Retinal pigment epithelial cell (primary cell): ENCODE measurements around the gene CDC26.
A peak's percentile ranks its signal among the peaks of the same experiment; 100 is the strongest.

ENCODE experiments used
- DNase-seq: peaks from one replicate; pipeline ENCODE4 v3.0.0-alpha.2; 2010; ENCODE audit warnings: low read depth
- H3K4me3 ChIP-seq: 2 replicates; pipeline ENCODE4 v1.5.1; 2011; ENCODE audit warnings: mild to moderate bottlenecking, low read length, control low read depth, moderate library complexity
- TF ChIP-seq, protein P1 (sequence below): conservative IDR thresholded peaks from 2 replicates; pipeline ENCODE4 v1.5.1; 2011; ENCODE audit warnings: low read depth, low read length, control low read depth, inconsistent platforms

CDC26 gene

GRCh38 chr9:113290052-113290607 lies 14.8 kb upstream of the CDC26 start:
- TF ChIP-seq, protein P1, sequence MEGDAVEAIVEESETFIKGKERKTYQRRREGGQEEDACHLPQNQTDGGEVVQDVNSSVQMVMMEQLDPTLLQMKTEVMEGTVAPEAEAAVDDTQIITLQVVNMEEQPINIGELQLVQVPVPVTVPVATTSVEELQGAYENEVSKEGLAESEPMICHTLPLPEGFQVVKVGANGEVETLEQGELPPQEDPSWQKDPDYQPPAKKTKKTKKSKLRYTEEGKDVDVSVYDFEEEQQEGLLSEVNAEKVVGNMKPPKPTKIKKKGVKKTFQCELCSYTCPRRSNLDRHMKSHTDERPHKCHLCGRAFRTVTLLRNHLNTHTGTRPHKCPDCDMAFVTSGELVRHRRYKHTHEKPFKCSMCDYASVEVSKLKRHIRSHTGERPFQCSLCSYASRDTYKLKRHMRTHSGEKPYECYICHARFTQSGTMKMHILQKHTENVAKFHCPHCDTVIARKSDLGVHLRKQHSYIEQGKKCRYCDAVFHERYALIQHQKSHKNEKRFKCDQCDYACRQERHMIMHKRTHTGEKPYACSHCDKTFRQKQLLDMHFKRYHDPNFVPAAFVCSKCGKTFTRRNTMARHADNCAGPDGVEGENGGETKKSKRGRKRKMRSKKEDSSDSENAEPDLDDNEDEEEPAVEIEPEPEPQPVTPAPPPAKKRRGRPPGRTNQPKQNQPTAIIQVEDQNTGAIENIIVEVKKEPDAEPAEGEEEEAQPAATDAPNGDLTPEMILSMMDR = no peak
- H3K4me3 ChIP-seq = no peak overlapping the region
- DNase-seq = no peak

DNA sequence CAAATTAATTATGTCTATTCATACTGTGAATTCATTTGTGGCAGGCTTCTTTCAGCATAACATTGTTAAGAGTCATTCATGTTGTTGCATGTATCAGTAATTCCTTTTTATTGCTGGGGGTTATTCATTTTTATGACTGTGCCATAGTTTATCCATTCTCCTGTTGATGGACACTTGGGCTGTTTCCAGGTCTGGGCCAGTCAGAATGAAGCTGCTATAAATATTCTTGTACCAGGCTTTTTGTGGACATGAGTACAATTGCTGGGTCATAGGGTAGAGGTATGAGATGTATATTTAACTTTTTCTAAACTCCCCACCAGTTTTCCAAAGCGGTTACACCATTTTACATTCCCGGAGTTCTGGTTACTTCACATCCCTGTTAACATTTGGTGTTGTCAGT lies 13.7 kb upstream of the CDC26 start:
- DNase-seq = no peak
- TF ChIP-seq, protein P1 = no peak
- H3K4me3 ChIP-seq = no peak overlapping the region

DNA sequence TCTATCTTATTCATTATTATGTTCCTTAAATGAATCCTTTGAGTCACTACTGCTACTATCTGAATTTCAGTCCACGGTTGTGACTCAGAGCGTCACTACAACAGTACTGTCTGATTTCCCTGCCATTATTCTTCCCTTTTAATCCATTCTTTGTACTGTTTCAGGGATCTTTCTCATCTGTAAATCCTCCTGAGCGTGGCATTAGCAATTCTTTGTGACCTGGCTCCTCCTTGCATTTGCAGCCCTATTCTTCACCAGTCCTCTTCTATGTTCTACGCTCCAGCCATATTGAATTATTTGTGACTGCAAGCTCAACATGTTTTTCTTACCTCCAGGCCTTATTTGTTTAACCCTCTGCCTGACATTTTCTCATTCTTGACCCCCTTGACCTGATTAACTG lies 6.0 kb upstream of the CDC26 start:
- H3K4me3 ChIP-seq = no peak overlapping the region
- TF ChIP-seq, protein P1 = no peak
- DNase-seq = no peak

- no peak for DNase-seq
- no peak overlapping the region for H3K4me3 ChIP-seq
- TF ChIP-seq, protein P1 = no peak
These were observed 3.5 kb upstream of the CDC26 start for GRCh38 chr9:113278840-113279239.

- peak; percentile 18 for DNase-seq
- TF ChIP-seq, protein P1 = peak; percentile 71
- H3K4me3 ChIP-seq = peak overlapping the region; percentile 98
These were observed 757 bp downstream of the CDC26 start for GRCh38 chr9:113274474-113275156.

- H3K4me3 ChIP-seq = no peak overlapping the region
- TF ChIP-seq, protein P1 = no peak
These were observed 5.5 kb downstream of the CDC26 start for GRCh38 chr9:113269871-113270270.

GRCh38 chr9:113269355-113269754 lies 6.0 kb downstream of the CDC26 start:
- TF ChIP-seq, protein P1 = no peak
- no peak for DNase-seq
- H3K4me3 ChIP-seq = no peak overlapping the region

More at GRCh38 chr9:113269871-113270270, 5.5 kb downstream of the CDC26 start:
- no peak for DNase-seq
